Osteocyte (in vitro differentiated cells): Measurements from ENCODE around the gene OTX2. TPM values are rescaled to one million over a fixed set of nuclear protein-coding genes. Genes with fewer than 3 reads are reported as not detected.

Source experiments
- DNase-seq: peaks from one replicate; pipeline ENCODE4 v3.0.0; 2021; ENCODE audit warnings: mixed read lengths; ENCODE audit not compliant: unreplicated experiment; ENCODE audit errors: extremely low spot score
- H3K27ac Mint-ChIP-seq: one replicate; pipeline ENCODE4 v1.8.0; 2021; ENCODE audit warnings: mild to moderate bottlenecking, mixed read lengths; ENCODE audit not compliant: unreplicated experiment
- H3K27me3 Mint-ChIP-seq: one replicate; pipeline ENCODE4 v1.8.0; 2021; ENCODE audit warnings: mixed read lengths; ENCODE audit not compliant: unreplicated experiment
- H3K36me3 Mint-ChIP-seq: one replicate; pipeline ENCODE4 v1.8.0; 2021; ENCODE audit warnings: mixed read lengths; ENCODE audit not compliant: unreplicated experiment
- H3K4me1 Mint-ChIP-seq: one replicate; pipeline ENCODE4 v1.8.0; 2021; ENCODE audit warnings: mixed read lengths; ENCODE audit not compliant: unreplicated experiment
- H3K4me3 Mint-ChIP-seq: one replicate; pipeline ENCODE4 v1.8.0; 2021; ENCODE audit warnings: mild to moderate bottlenecking, moderate library complexity, mixed read lengths; ENCODE audit not compliant: unreplicated experiment
- H3K9me3 Mint-ChIP-seq: one replicate; pipeline ENCODE4 v1.8.0; 2021; ENCODE audit warnings: mixed read lengths; ENCODE audit not compliant: unreplicated experiment
- total RNA-seq: library from RNA; stranded (reverse); gene quantifications from 2 replicates; pipeline ENCODE4 v1.2.1, GENCODE V29; 2021
- TF ChIP-seq, protein P1 (sequence below): fragments of 200-600 bp; sonication (generic); IDR thresholded peaks from 2 replicates; pipeline ENCODE4 v1.5.0; 2021; ENCODE audit warnings: antibody characterized with exemption, mild to moderate bottlenecking, moderate library complexity

Gene OTX2
- total RNA-seq, 1 donor from 2014 or later, result not detected

DNA sequence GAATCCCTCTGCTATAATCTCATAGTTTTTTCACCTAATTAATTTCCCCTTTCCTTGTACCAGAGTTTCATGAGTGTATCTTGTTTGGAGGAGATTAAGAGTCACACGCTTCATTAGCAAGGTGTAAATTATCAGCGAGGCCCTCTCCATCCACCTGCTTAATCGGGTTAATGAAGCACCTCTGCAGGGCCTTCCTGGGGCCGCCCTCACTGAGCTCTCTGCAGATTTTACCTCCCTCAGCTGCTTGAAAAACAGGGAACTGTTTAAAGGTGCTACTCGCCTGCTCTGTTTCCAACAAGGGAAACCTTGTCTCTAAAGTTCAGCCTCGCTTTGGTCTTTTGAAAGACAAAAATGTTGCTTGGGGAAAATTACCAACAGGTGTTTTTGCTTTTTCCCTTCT lies 35.8 kb downstream of the OTX2 start:
- no peaks in the 10 kb centered on the region for H3K36me3 Mint-ChIP-seq
- no peaks in the 10 kb centered on the region for H3K27me3 Mint-ChIP-seq
- H3K4me1 Mint-ChIP-seq, result no peaks in the 10 kb centered on the region
- DNase-seq, result no peak
- H3K4me3 Mint-ChIP-seq, result no peak overlapping the region
- no peak overlapping the region for H3K27ac Mint-ChIP-seq
- no peaks in the 10 kb centered on the region for H3K9me3 Mint-ChIP-seq
- TF ChIP-seq, protein P1, sequence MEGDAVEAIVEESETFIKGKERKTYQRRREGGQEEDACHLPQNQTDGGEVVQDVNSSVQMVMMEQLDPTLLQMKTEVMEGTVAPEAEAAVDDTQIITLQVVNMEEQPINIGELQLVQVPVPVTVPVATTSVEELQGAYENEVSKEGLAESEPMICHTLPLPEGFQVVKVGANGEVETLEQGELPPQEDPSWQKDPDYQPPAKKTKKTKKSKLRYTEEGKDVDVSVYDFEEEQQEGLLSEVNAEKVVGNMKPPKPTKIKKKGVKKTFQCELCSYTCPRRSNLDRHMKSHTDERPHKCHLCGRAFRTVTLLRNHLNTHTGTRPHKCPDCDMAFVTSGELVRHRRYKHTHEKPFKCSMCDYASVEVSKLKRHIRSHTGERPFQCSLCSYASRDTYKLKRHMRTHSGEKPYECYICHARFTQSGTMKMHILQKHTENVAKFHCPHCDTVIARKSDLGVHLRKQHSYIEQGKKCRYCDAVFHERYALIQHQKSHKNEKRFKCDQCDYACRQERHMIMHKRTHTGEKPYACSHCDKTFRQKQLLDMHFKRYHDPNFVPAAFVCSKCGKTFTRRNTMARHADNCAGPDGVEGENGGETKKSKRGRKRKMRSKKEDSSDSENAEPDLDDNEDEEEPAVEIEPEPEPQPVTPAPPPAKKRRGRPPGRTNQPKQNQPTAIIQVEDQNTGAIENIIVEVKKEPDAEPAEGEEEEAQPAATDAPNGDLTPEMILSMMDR, result no peak

DNA sequence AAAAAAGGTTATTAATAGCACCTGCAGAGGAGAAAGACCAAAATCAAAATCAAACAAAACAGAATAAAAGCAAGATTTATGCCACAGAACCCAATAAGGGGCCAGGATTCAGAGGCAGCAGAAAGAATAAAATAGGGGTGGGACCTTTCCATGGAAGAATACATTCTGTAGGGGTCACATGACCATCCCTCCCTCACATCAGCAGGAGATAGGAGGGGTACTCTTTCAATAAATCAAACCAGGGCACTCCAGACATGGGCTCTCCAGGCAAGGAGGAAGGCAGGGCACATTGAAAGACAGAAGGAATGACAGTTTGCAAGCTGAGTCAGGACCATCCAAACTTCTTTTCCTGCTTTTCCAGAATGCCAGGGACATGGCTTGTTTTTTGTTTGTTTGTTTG lies 39.8 kb downstream of the OTX2 start:
- no peaks in the 10 kb centered on the region for H3K27me3 Mint-ChIP-seq
- H3K4me1 Mint-ChIP-seq, result no peaks in the 10 kb centered on the region
- TF ChIP-seq, protein P1, result no peak
- H3K36me3 Mint-ChIP-seq, result no peaks in the 10 kb centered on the region
- DNase-seq, result no peak
- H3K27ac Mint-ChIP-seq, result no peak overlapping the region
- no peaks in the 10 kb centered on the region for H3K9me3 Mint-ChIP-seq
- H3K4me3 Mint-ChIP-seq, result no peak overlapping the region

DNA sequence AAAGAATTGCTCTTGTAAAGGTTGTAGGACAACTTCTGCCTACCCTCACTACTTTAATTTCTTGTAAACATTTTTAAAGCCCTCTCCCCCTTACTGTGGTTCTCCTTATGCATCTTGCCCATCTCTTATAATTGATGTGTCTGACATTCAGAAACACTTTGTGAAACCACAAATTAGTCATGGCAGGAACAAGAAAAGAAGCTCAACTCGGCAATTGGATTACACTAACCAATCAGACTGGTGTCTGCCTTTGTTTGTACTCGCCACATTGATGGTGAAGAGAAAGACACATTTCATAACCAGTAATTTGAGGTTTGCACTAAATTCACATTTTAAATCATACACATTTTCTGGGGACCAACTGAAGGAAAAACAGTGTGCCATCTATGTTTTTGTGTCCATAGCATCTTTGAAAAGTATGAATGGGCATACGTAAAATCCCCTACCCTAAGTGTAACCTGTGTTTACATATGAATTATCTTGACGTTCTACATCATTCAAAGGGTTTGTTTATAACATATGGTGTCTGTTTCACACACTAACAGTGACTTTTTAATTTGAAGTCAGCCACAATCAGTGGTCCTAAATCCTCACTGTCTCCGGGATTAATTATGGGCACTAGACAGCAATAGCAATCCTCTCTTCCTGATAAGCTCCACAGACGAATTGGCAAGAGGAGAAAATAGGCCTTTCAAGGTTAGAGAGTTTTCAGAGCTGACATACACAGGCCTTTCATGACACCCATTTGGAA lies 49.9 kb downstream of the OTX2 start:
- no peak overlapping the region for H3K27ac Mint-ChIP-seq
- no peak for DNase-seq
- H3K4me1 Mint-ChIP-seq, result no peaks in the 10 kb centered on the region
- H3K27me3 Mint-ChIP-seq, result no peaks in the 10 kb centered on the region
- no peak overlapping the region for H3K4me3 Mint-ChIP-seq
- no peaks in the 10 kb centered on the region for H3K9me3 Mint-ChIP-seq
- no peaks in the 10 kb centered on the region for H3K36me3 Mint-ChIP-seq
- TF ChIP-seq, protein P1, result no peak

DNA sequence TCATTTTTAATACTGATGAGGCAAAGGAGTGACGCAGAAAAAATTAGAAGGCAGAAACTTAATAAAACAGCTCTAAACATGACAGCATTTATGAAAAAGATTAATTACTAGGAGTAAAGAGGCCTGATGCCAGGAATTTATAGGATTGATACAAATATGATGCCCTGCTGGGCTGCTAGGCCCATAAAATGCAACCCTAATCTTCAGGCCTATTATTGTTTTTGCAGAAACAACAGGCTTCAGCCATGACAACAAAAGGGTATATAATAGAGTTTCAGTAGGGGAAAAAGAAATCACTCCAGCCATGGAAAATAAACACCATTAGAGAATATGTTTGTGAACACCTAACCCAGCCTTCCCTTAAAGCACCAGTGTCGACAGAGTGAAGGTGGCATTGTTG lies 50.6 kb downstream of the OTX2 start:
- DNase-seq, result no peak

DNA sequence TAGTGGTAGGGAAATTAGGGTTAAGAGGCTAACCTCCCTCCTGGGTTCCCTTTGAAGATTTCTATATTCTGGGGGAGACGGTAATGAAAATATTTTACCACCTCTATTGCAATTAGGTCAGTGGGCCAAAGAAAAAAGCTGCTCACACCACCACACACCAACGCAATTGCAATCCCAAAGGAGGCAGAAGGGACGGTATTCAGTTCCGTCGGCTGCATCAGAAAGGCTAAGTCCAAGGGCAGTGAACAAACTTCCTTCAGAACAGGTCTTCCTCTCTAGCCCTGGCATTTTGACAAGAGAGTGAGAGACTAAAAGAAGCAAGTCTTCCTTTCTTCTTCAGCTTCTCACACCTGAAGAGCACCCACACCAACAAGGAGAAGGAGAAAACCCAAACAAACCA lies 51.2 kb downstream of the OTX2 start:
- H3K27me3 Mint-ChIP-seq, result no peaks in the 10 kb centered on the region
- no peak for DNase-seq
- H3K27ac Mint-ChIP-seq, result no peak overlapping the region
- TF ChIP-seq, protein P1, result no peak
- no peak overlapping the region for H3K4me3 Mint-ChIP-seq
- no peaks in the 10 kb centered on the region for H3K36me3 Mint-ChIP-seq
- no peaks in the 10 kb centered on the region for H3K9me3 Mint-ChIP-seq
- H3K4me1 Mint-ChIP-seq, result no peaks in the 10 kb centered on the region

More for the DNA sequence above, 50.6 kb downstream of the OTX2 start:
- TF ChIP-seq, protein P1, result no peak
- no peaks in the 10 kb centered on the region for H3K9me3 Mint-ChIP-seq
- H3K36me3 Mint-ChIP-seq, result no peaks in the 10 kb centered on the region
- H3K27ac Mint-ChIP-seq, result no peak overlapping the region
- H3K27me3 Mint-ChIP-seq, result no peaks in the 10 kb centered on the region
- H3K4me1 Mint-ChIP-seq, result no peaks in the 10 kb centered on the region
- no peak overlapping the region for H3K4me3 Mint-ChIP-seq
